T1000 (cell line): Measurements from ENCODE around the gene RAB30.

Experiments
- DNase-seq: peaks from one replicate; lab custom pipeline; 2025; ENCODE audit warnings: mixed read lengths; lab: John Stamatoyannopoulos, UW

Gene RAB30

GRCh38 chr11:83070731-83071566 is 748 bp downstream of the RAB30 start:
- no peak for DNase-seq

GRCh38 chr11:83070044-83070701 is 1.5 kb downstream of the RAB30 start:
- DNase-seq, result no peak

GRCh38 chr11:83069441-83070043 is 2.2 kb downstream of the RAB30 start:
- DNase-seq, result no peak

GRCh38 chr11:83068568-83068967 is 3.1 kb downstream of the RAB30 start:
- no peak for DNase-seq

GRCh38 chr11:83064011-83064410 is 7.7 kb downstream of the RAB30 start:
- DNase-seq, result no peak

GRCh38 chr11:83063073-83063754 is 8.5 kb downstream of the RAB30 start:
- no peak for DNase-seq

- DNase-seq, result no peak
Measured at GRCh38 chr11:83061883-83062282, 9.8 kb downstream of the RAB30 start.

GRCh38 chr11:83060965-83061364 is 10.7 kb downstream of the RAB30 start:
- DNase-seq, result no peak

- DNase-seq, result no peak
Measured at GRCh38 chr11:83057721-83058120, 14.0 kb downstream of the RAB30 start.

GRCh38 chr11:83056611-83057010 is 15.1 kb downstream of the RAB30 start:
- DNase-seq, result no peak

- DNase-seq, result no peak
Measured at GRCh38 chr11:83056204-83056603, 15.5 kb downstream of the RAB30 start.

GRCh38 chr11:83054904-83055380 is 16.8 kb downstream of the RAB30 start:
- DNase-seq, result no peak

- DNase-seq, result no peak
Measured at GRCh38 chr11:83054001-83054400, 17.7 kb downstream of the RAB30 start.

GRCh38 chr11:83051760-83052671 is 19.7 kb downstream of the RAB30 start:
- peak; percentile 31 for DNase-seq

GRCh38 chr11:83047515-83048225 is 24.0 kb downstream of the RAB30 start:
- DNase-seq, result no peak

- DNase-seq, result no peak
Measured at GRCh38 chr11:83046621-83047172, 25.0 kb downstream of the RAB30 start.

GRCh38 chr11:83044958-83045712 is 26.6 kb downstream of the RAB30 start:
- no peak for DNase-seq

GRCh38 chr11:83042964-83043711 is 28.6 kb downstream of the RAB30 start:
- DNase-seq, result no peak

- DNase-seq, result no peak
Measured at GRCh38 chr11:83041126-83041525, 30.6 kb downstream of the RAB30 start.
